Osteocyte (in vitro differentiated cells): ENCODE data around the gene RNF207. TPM values are rescaled to one million over a fixed set of nuclear protein-coding genes. Genes with fewer than 3 reads are reported as not detected.

ENCODE experiments used
- DNase-seq: peaks from one replicate; pipeline ENCODE4 v3.0.0; 2021; ENCODE audit warnings: mixed read lengths; ENCODE audit not compliant: unreplicated experiment; ENCODE audit errors: extremely low spot score
- H3K27ac Mint-ChIP-seq: one replicate; pipeline ENCODE4 v1.8.0; 2021; ENCODE audit warnings: mild to moderate bottlenecking, mixed read lengths; ENCODE audit not compliant: unreplicated experiment
- H3K27me3 Mint-ChIP-seq: one replicate; pipeline ENCODE4 v1.8.0; 2021; ENCODE audit warnings: mixed read lengths; ENCODE audit not compliant: unreplicated experiment
- H3K36me3 Mint-ChIP-seq: one replicate; pipeline ENCODE4 v1.8.0; 2021; ENCODE audit warnings: mixed read lengths; ENCODE audit not compliant: unreplicated experiment
- H3K4me1 Mint-ChIP-seq: one replicate; pipeline ENCODE4 v1.8.0; 2021; ENCODE audit warnings: mixed read lengths; ENCODE audit not compliant: unreplicated experiment
- H3K4me3 Mint-ChIP-seq: one replicate; pipeline ENCODE4 v1.8.0; 2021; ENCODE audit warnings: mild to moderate bottlenecking, moderate library complexity, mixed read lengths; ENCODE audit not compliant: unreplicated experiment
- H3K9me3 Mint-ChIP-seq: one replicate; pipeline ENCODE4 v1.8.0; 2021; ENCODE audit warnings: mixed read lengths; ENCODE audit not compliant: unreplicated experiment
- total RNA-seq: library from RNA; stranded (reverse); gene quantifications from 2 replicates; pipeline ENCODE4 v1.2.1, GENCODE V29; 2021
- TF ChIP-seq, protein P1 (sequence below): fragments of 200-600 bp; sonication (generic); IDR thresholded peaks from 2 replicates; pipeline ENCODE4 v1.5.0; 2021; ENCODE audit warnings: antibody characterized with exemption, mild to moderate bottlenecking, moderate library complexity

Gene RNF207
- total RNA-seq, 1 donor from 2014 or later = 12.4 TPM

- no peak overlapping the region for H3K4me3 Mint-ChIP-seq
- no peaks in the 10 kb centered on the region for H3K9me3 Mint-ChIP-seq
- H3K27ac Mint-ChIP-seq = no peak overlapping the region
- H3K36me3 Mint-ChIP-seq = peaks cover 24% of the 10 kb centered on the region
- no peaks in the 10 kb centered on the region for H3K27me3 Mint-ChIP-seq
- no peaks in the 10 kb centered on the region for H3K4me1 Mint-ChIP-seq
- TF ChIP-seq, protein P1, sequence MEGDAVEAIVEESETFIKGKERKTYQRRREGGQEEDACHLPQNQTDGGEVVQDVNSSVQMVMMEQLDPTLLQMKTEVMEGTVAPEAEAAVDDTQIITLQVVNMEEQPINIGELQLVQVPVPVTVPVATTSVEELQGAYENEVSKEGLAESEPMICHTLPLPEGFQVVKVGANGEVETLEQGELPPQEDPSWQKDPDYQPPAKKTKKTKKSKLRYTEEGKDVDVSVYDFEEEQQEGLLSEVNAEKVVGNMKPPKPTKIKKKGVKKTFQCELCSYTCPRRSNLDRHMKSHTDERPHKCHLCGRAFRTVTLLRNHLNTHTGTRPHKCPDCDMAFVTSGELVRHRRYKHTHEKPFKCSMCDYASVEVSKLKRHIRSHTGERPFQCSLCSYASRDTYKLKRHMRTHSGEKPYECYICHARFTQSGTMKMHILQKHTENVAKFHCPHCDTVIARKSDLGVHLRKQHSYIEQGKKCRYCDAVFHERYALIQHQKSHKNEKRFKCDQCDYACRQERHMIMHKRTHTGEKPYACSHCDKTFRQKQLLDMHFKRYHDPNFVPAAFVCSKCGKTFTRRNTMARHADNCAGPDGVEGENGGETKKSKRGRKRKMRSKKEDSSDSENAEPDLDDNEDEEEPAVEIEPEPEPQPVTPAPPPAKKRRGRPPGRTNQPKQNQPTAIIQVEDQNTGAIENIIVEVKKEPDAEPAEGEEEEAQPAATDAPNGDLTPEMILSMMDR = no peak
- DNase-seq = no peak
Measured at GRCh38 chr1:6225651-6226050, 19.7 kb downstream of the RNF207 start.

GRCh38 chr1:6233376-6233775 lies 27.5 kb downstream of the RNF207 start:
- no peak overlapping the region for H3K4me3 Mint-ChIP-seq
- no peaks in the 10 kb centered on the region for H3K27me3 Mint-ChIP-seq
- TF ChIP-seq, protein P1 = no peak
- H3K27ac Mint-ChIP-seq = no peak overlapping the region
- DNase-seq = no peak
- peaks cover 11% of the 10 kb centered on the region for H3K36me3 Mint-ChIP-seq
- peaks cover 13% of the 10 kb centered on the region for H3K4me1 Mint-ChIP-seq
- no peaks in the 10 kb centered on the region for H3K9me3 Mint-ChIP-seq

DNA sequence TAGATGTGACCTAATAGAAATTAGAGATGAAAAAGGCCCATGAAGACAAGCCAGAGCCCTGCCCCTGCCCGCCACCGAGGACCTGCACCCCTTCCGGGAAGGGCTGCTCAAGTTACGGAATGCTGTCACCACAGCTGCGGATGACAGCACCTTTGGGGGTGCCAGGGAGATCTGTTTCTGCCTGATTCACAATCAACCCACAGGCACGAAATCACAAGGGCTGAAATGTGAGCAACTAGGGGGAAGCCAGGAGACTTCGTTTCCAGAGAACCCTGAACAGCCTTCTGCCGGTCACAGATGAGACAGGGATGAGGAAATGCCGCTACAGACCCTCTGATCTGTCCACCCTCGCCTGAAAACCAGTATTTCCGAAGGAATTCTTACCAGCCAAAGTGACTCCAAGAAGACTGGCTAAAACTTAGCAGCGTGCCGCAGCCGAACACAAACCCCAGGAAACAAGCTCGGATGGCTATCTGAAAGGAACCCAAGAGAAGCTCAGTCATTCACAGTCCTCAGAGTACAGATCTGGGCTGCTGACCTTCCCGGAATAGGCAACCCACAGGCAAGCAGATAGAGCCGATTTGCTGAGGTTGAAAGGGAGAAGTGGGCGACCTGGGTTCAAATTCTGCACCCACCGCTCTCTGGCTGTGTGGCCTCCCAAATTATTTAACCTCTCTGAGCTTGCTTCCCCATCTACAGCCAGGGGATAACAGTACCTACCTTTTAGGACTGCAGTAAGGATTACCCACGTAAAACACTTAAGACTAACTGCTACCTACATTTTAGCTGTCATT lies 28.8 kb downstream of the RNF207 start:
- Mint-ChIP-seq H3K27me3 (peaks cover 9% of the 10 kb centered on the region), H3K4me1 (peaks cover 13% of the 10 kb centered on the region), H3K36me3 (peaks cover 11% of the 10 kb centered on the region), H3K4me3 (peak overlapping the region; percentile 83), H3K27ac (peak overlapping the region; percentile 86), H3K9me3 (no peaks in the 10 kb centered on the region)
- no peak for DNase-seq
- TF ChIP-seq, protein P1 = no peak

DNA sequence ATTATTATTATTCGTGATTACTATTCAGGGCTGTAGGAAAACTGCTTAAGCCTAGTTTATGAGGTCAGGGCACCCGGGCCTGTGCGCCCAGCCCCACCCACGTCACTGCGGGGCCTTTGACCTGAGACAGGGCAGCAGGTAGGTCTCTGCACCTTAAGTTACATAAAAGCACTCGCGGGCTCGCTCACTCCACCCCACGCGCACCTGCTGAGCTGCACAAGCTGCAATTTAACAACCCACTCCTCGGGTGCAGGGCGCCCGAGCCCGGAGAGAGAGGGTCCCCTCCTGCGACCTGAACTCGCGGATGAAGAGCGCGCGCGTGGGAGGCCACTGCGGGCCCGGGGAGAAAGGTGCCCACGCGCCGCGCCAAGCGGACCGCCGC lies 29.4 kb downstream of the RNF207 start:
- no peak for DNase-seq
- Mint-ChIP-seq H3K4me1 (peaks cover 13% of the 10 kb centered on the region), H3K36me3 (peaks cover 11% of the 10 kb centered on the region)

GRCh38 chr1:6237093-6237492 lies 31.2 kb downstream of the RNF207 start:
- no peak overlapping the region for H3K4me3 Mint-ChIP-seq
- H3K27me3 Mint-ChIP-seq = peaks cover 26% of the 10 kb centered on the region
- H3K9me3 Mint-ChIP-seq = no peaks in the 10 kb centered on the region
- H3K27ac Mint-ChIP-seq = no peak overlapping the region
- DNase-seq = no peak
- H3K4me1 Mint-ChIP-seq = peaks cover 19% of the 10 kb centered on the region
- TF ChIP-seq, protein P1 = no peak
- H3K36me3 Mint-ChIP-seq = peaks cover 8% of the 10 kb centered on the region

More for the DNA sequence above, 29.4 kb downstream of the RNF207 start:
- Mint-ChIP-seq H3K27ac (peak overlapping the region; percentile 41), H3K9me3 (no peaks in the 10 kb centered on the region), H3K4me3 (peak overlapping the region; percentile 83), H3K27me3 (peaks cover 14% of the 10 kb centered on the region)
- TF ChIP-seq, protein P1 = no peak
